GM12891 (cell line): ENCODE measurements around the gene NPW.

Experiments used
- DNase-seq: peaks from one replicate; pipeline ENCODE4 v3.0.0; 2011; ENCODE audit warnings: low spot score; ENCODE audit not compliant: insufficient read length
- FAIRE-seq: peaks from 2 replicates; lab custom pipeline; 2011; peaks lifted over from hg19 to GRCh38; lab: Jason Lieb, UNC
- PAX5 ChIP-seq: IDR thresholded peaks from 2 replicates; pipeline ENCODE4 v1.6.1; 2011; ENCODE audit warnings: low read length, moderate library complexity, mild to moderate bottlenecking; ENCODE audit not compliant: insufficient read depth, severe bottlenecking
- POLR2A ChIP-seq: IDR thresholded peaks from 2 replicates; pipeline ENCODE4 v1.6.1; 2011; ENCODE audit warnings: low read depth, low read length, control low read depth
- POLR2AphosphoS5 ChIP-seq: IDR thresholded peaks from 2 replicates; pipeline ENCODE4 v1.6.1; 2011; ENCODE audit warnings: low read depth, low read length, control low read depth
- POU2F2 ChIP-seq: IDR thresholded peaks from 2 replicates; pipeline ENCODE4 v1.6.1; 2011; ENCODE audit warnings: low read depth, mild to moderate bottlenecking, control low read depth, low read length, moderate library complexity
- SPI1 ChIP-seq: IDR thresholded peaks from 2 replicates; pipeline ENCODE4 v1.6.1; 2011; ENCODE audit warnings: low read depth, low read length, control low read depth
- TAF1 ChIP-seq: IDR thresholded peaks from 2 replicates; pipeline ENCODE4 v1.6.1; 2011; ENCODE audit warnings: low read depth, low read length, control low read depth

The NPW gene

DNA sequence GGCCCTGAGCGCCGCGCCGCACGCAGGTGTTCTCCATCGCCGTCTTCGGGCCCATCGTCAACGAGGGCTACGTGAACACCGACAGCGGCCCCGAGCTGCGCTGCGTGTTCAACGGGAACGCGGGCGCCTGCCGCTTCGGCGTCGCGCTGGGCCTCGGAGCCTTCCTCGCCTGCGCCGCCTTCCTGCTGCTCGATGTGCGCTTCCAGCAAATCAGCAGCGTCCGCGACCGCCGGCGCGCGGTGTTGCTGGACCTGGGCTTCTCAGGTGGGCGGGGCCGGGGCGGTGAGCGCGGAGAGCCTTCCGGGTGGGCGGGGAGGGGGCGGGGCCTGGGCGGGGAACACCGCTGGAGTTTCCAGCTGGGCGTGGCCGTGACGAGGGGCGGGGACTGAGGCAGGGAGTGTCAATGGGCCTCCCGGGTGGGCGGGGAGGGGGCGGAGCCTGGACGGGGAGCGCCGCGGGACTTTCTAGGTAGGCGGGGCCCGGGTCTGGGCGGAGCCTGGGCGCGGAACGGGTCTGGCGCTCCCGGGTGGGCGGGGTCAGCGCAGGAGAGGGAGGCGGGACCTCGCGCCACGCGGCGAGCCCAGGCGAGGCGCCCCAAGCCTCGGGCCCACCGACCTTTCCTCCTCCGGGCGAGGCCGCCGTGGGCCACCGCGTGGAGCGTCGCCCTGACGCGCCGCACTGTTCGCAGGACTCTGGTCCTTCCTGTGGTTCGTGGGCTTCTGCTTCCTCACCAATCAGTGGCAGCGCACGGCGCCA, 27.5 kb upstream of the NPW start:
- TF ChIP-seq SPI1 (no peak), POLR2AphosphoS5 (0 out of 2 replicates have a peak, but pooled peaks have one; percentile 22), POLR2A (peak; percentile 35; the same call in 1 of the 2 replicates), PAX5 (no peak), POU2F2 (no peak), TAF1 (0 out of 2 replicates have a peak, but pooled peaks have one; percentile 24)
- DNase-seq: peak; percentile 99
- FAIRE-seq: peak; percentile 72

DNA sequence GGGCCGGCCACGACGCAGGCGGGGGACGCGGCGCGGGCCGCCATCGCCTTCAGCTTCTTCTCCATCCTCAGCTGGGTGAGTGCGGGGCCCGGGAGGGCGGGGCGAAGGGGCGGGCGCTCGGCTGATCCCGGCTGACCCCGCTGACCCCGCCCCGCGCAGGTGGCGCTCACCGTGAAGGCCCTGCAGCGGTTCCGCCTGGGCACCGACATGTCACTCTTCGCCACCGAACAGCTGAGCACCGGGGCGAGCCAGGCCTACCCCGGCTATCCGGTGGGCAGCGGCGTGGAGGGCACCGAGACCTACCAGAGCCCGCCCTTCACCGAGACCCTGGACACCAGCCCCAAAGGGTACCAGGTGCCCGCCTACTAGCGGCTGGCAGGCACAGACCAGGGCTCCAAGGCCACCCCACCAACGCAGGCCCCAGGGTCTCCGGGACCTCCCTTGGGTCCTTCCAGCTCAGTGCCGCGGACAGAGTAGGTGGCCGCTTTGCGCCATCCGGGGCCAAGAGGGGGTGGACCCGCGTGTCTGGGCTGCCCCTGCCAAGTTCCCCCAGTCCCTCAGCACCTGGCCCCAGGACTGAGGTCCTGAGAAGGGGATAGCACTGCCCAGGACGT, 26.8 kb upstream of the NPW start:
- DNase-seq (no peak), FAIRE-seq (no peak)
- no peak for TF ChIP-seq SPI1

- FAIRE-seq (peak; percentile 73), DNase-seq (no peak)
- no peak for TF ChIP-seq POLR2A
- no peak for TF ChIP-seq TAF1
- no peak for TF ChIP-seq POLR2AphosphoS5
- no peak for TF ChIP-seq SPI1
- no peak for TF ChIP-seq PAX5
- no peak for TF ChIP-seq POU2F2
These were observed 25.9 kb upstream of the NPW start for GRCh38 chr16:1993731-1994131.

GRCh38 chr16:1997494-1998359, 21.9 kb upstream of the NPW start:
- no peak for DNase-seq
- TF ChIP-seq POU2F2 (no peak), POLR2A (no peak), POLR2AphosphoS5 (no peak), SPI1 (no peak)

GRCh38 chr16:1998360-1998835, 21.2 kb upstream of the NPW start:
- DNase-seq: no peak
- no peak for TF ChIP-seq PAX5
- no peak for TF ChIP-seq SPI1
- TF ChIP-seq POU2F2: no peak
- no peak for TF ChIP-seq POLR2AphosphoS5
- TF ChIP-seq TAF1: no peak
- no peak for TF ChIP-seq POLR2A
- no peak for FAIRE-seq

More at GRCh38 chr16:1997494-1998359, 21.9 kb upstream of the NPW start:
- FAIRE-seq: no peak

GRCh38 chr16:1998852-1999801, 20.5 kb upstream of the NPW start:
- DNase-seq (no peak), FAIRE-seq (no peak)
- TF ChIP-seq PAX5 (no peak), POU2F2 (no peak), TAF1 (no peak), POLR2AphosphoS5 (no peak), POLR2A (no peak), SPI1 (no peak)

DNA sequence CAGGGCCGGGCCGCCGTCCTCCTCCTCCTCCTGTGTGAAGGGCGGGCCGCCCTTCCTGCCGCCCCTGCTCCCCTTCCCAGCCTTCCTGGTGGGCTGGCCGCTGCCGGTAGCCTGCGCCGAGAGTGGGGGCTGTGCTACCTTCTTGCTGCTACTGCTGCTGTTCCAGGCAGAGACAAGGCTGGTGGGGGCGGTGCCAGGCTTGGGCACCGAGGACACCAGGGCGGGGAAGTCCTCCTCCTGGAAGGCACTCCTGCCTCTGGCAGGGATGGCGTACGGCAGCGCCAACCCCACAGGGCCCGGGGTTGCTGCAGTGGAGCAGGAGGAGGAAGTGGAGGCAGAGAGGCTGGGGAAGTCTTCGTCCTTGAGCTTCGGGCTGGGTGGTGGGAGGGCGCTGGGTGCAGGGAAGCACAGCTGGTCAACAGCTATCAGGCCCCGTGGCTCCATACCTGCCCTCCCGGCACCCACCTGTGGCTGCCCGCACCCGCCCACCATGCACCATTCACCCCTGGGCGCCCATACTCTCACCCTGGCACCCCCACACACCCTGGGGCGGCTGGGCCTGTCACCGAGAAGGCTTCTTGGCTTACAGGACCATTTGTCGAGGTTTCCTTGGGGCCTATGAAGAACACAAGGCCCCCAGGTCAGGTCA, 19.6 kb upstream of the NPW start:
- FAIRE-seq (no peak), DNase-seq (no peak)
- TF ChIP-seq TAF1 (no peak), SPI1 (no peak), POLR2A (no peak), POU2F2 (no peak), PAX5 (no peak), POLR2AphosphoS5 (no peak)

- DNase-seq: no peak
- no peak for TF ChIP-seq POU2F2
- TF ChIP-seq TAF1: no peak
- TF ChIP-seq POLR2A: no peak
- TF ChIP-seq PAX5: no peak
- TF ChIP-seq POLR2AphosphoS5: no peak
- TF ChIP-seq SPI1: no peak
- FAIRE-seq: no peak
These were observed 18.6 kb upstream of the NPW start for GRCh38 chr16:2001035-2001434.
